Endodermal cell (in vitro differentiated cells): Measurements from ENCODE around the gene ASB1. TPM values are rescaled to one million over a fixed set of nuclear protein-coding genes. Genes with fewer than 3 reads are reported as not detected.

Experiments used
- DNase-seq: peaks from one replicate; pipeline ENCODE4 v3.0.0-alpha.2; 2017
- H3K27ac ChIP-seq: 2 replicates; pipeline ENCODE4 v1.5.1; 2013; ENCODE audit warnings: mild to moderate bottlenecking, low read depth, low read length, moderate library complexity
- H3K27me3 ChIP-seq: 2 replicates; pipeline ENCODE4 v1.6.1; 2013; ENCODE audit warnings: mild to moderate bottlenecking, low read length, moderate library complexity; ENCODE audit not compliant: insufficient read depth, control insufficient read depth, poor library complexity, severe bottlenecking
- H3K36me3 ChIP-seq: 2 replicates; pipeline ENCODE4 v1.7.0; 2013; ENCODE audit warnings: mild to moderate bottlenecking, low read length, moderate library complexity; ENCODE audit not compliant: control insufficient read depth, insufficient read depth
- H3K4me1 ChIP-seq: one replicate; pipeline ENCODE4 v1.7.0; 2013; ENCODE audit warnings: low read length; ENCODE audit not compliant: control insufficient read depth, insufficient read depth
- H3K4me3 ChIP-seq: 2 replicates; pipeline ENCODE4 v1.5.1; 2013; ENCODE audit warnings: mild to moderate bottlenecking, low read length, moderate library complexity
- H3K9ac ChIP-seq: 2 replicates; pipeline ENCODE4 v1.6.1; 2013; ENCODE audit warnings: mild to moderate bottlenecking, low read length, moderate library complexity; ENCODE audit not compliant: poor library complexity, severe bottlenecking; ENCODE audit errors: extremely low read depth
- H3K9me3 ChIP-seq: 2 replicates; pipeline ENCODE4 v1.6.1; 2013; ENCODE audit warnings: mild to moderate bottlenecking, low read length, moderate library complexity; ENCODE audit not compliant: control insufficient read depth
- H3K27ac Mint-ChIP-seq: 2 replicates; pipeline ENCODE4 v1.8.0; 2020; ENCODE audit warnings: mixed read lengths
- H3K27me3 Mint-ChIP-seq: 2 replicates; pipeline ENCODE4 v1.8.0; 2021; ENCODE audit warnings: mild to moderate bottlenecking, mixed read lengths; ENCODE audit not compliant: insufficient read depth
- H3K36me3 Mint-ChIP-seq: 2 replicates; pipeline ENCODE4 v1.8.0; 2020; ENCODE audit warnings: low read depth, mixed read lengths
- H3K4me1 Mint-ChIP-seq: 2 replicates; pipeline ENCODE4 v1.8.0; 2020; ENCODE audit warnings: mixed read lengths
- H3K4me3 Mint-ChIP-seq: 2 replicates; pipeline ENCODE4 v1.8.0; 2020; ENCODE audit warnings: mild to moderate bottlenecking, moderate library complexity, mixed read lengths
- H3K9me3 Mint-ChIP-seq: 2 replicates; pipeline ENCODE4 v1.8.0; 2020; ENCODE audit warnings: mild to moderate bottlenecking, mixed read lengths
- CTCF ChIP-seq: fragments of 200-600 bp; sonication (generic); conservative IDR thresholded peaks from 2 replicates; pipeline ENCODE4 v1.5.0; 2021; ENCODE audit warnings: antibody characterized with exemption, mild to moderate bottlenecking
- WGBS, 2 experiments: methylation state at CpG; one replicate each; pipeline versions ENCODE4 v1.1.5 to v1.1.7; 2013; ENCODE audit warnings: missing lambda C conversion rate in 2 of 2, mixed read lengths in 1 of 2; ENCODE audit not compliant: insufficient coverage in 1 of 2, insufficient read length in 1 of 2; 5-methylcytosine and 5-hydroxymethylcytosine counted together
- total RNA-seq, 2 donors: library from RNA; stranded (reverse); fragmentation: NEBNext Ultra II Directional in 1 of 2; extraction: Animal tissue kit (Norgen Biotek cat#: 25700) in 1 of 2; gene quantifications; 2 replicates in 1 of 2; 3 replicates in 1 of 2; pipeline ENCODE4 v1.2.1, GENCODE V29; 2021

Gene ASB1
- total RNA-seq, 2 donors from 2014 or later: 39.0 to 39.6 TPM

GRCh38 chr2:238418196-238418998 is 8.3 kb upstream of the ASB1 start:
- peaks cover 18% of the 10 kb centered on the region for H3K4me1 Mint-ChIP-seq
- Histone ChIP-seq H3K27ac (no peak overlapping the region), H3K27me3 (no peaks in the 10 kb centered on the region), H3K4me3 (no peak overlapping the region), H3K9me3 (peaks cover 11% of the 10 kb centered on the region), H3K4me1 (no peaks in the 10 kb centered on the region), H3K9ac (no peak overlapping the region), H3K36me3 (peaks cover 10% of the 10 kb centered on the region)
- no peaks in the 10 kb centered on the region for H3K27me3 Mint-ChIP-seq
- TF ChIP-seq CTCF: no peak
- peaks cover 4% of the 10 kb centered on the region for H3K36me3 Mint-ChIP-seq
- no peak for DNase-seq
- H3K9me3 Mint-ChIP-seq: peaks cover 15% of the 10 kb centered on the region
- 93 to 98% methylated on average over 5 of the region's 6 CpGs for WGBS, 2 experiments
- no peak overlapping the region for H3K4me3 Mint-ChIP-seq
- no peak overlapping the region for H3K27ac Mint-ChIP-seq

- Histone ChIP-seq H3K9ac (no peak overlapping the region), H3K4me3 (no peak overlapping the region), H3K27ac (no peak overlapping the region), H3K36me3 (peaks cover 10% of the 10 kb centered on the region), H3K27me3 (no peaks in the 10 kb centered on the region), H3K4me1 (no peaks in the 10 kb centered on the region), H3K9me3 (peaks cover 11% of the 10 kb centered on the region)
- whole genome bisulfite sequencing, 2 experiments: 40 to 87% methylated on average over 1 to 2 of the region's 2 CpGs
- Mint-ChIP-seq H3K27ac (no peak overlapping the region), H3K4me1 (peaks cover 18% of the 10 kb centered on the region), H3K9me3 (peaks cover 15% of the 10 kb centered on the region), H3K36me3 (peaks cover 4% of the 10 kb centered on the region), H3K4me3 (no peak overlapping the region), H3K27me3 (no peaks in the 10 kb centered on the region)
- DNase-seq: no peak
- no peak for TF ChIP-seq CTCF
Observed at GRCh38 chr2:238418999-238419546, 7.7 kb upstream of the ASB1 start.

DNA sequence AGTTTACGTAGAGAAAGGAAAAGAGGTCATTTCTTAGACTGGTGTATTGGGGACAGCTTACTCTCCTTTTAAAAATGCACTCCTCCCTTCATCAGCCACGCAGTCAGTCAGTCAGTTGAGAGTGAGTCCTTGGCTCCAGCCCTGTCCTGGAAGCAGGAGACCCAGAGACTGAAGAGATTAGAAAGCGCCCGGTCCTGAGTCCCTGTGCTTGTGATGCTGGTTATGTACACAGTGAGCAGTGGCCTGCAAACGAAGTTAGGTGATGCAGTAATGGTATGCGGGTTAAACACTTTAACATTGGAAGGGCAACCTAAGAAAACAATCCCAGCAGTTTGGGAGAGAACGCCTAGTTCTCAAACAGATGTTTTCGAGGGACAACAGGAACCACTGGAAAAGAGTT is 6.3 kb upstream of the ASB1 start:
- peak overlapping the region; percentile 48 for H3K27ac Mint-ChIP-seq

More for the DNA sequence above, 6.3 kb upstream of the ASB1 start:
- peaks cover 4% of the 10 kb centered on the region for H3K9me3 ChIP-seq
- no peak overlapping the region for H3K4me3 ChIP-seq
- H3K27me3 Mint-ChIP-seq: no peaks in the 10 kb centered on the region
- peaks cover 13% of the 10 kb centered on the region for H3K9me3 Mint-ChIP-seq
- H3K4me1 Mint-ChIP-seq: peaks cover 18% of the 10 kb centered on the region
- no peak overlapping the region for H3K27ac ChIP-seq
- H3K4me1 ChIP-seq: no peaks in the 10 kb centered on the region
- H3K36me3 Mint-ChIP-seq: peaks cover 2% of the 10 kb centered on the region
- H3K4me3 Mint-ChIP-seq: no peak overlapping the region
- DNase-seq: peak; percentile 50
- H3K9ac ChIP-seq: no peak overlapping the region
- TF ChIP-seq CTCF: no peak
- WGBS, 2 experiments: 79 to 84% methylated on average over 5 to 8 of the region's 8 CpGs
- H3K36me3 ChIP-seq: peaks cover 3% of the 10 kb centered on the region
- no peaks in the 10 kb centered on the region for H3K27me3 ChIP-seq
